CD4-positive, alpha-beta T cell treated with Interleukin-6 for 4 hours (primary cell): Measurements from ENCODE around the gene BTBD16.
A peak's percentile ranks its signal among the peaks of the same experiment; 100 is the strongest.

Experiments
- DNase-seq: peaks from one replicate; pipeline ENCODE4 v3.0.0-alpha.2; 2020; ENCODE audit warnings: mixed read lengths

Gene BTBD16

DNA sequence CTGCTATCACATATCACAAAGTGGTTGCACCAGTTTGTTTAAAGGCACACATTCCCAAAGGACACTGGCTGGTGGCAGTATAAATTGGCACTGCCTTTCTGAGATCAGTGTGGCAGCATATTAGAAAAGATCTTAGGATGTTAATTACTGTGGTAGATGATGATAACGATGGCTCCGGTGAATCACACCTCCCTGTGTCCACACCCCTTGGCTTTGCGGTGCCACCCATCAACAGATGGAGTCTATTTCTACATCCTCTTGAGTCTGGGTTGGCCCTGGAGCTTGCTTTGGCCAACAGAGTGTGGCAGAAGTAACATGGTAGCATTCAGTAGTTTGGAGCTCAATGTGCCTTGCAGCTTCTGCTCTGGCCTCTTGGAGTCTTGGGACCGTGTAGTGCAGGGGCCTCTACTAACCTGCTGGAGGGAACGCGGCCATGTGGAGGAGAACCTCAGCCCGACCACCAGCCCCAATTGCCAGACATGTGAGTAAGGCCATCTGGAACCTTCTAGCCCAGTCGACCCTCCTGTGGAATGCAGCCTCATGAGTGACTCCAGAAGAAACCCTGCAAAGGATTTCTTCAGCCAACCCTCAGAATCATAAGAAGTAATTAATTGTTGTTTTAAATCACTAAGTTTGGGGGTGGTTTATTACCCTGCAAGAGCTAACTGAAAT is 76.2 kb downstream of the BTBD16 start:
- DNase-seq = no peak

GRCh38 chr10:122348512-122348911 is 77.4 kb downstream of the BTBD16 start:
- no peak for DNase-seq

GRCh38 chr10:122348935-122349361 is 77.9 kb downstream of the BTBD16 start:
- no peak for DNase-seq

- DNase-seq = no peak
Measured at GRCh38 chr10:122349758-122350369, 78.8 kb downstream of the BTBD16 start.

- no peak for DNase-seq
Measured at GRCh38 chr10:122350893-122351292, 79.8 kb downstream of the BTBD16 start.

GRCh38 chr10:122352817-122353525 is 81.9 kb downstream of the BTBD16 start:
- DNase-seq = no peak

GRCh38 chr10:122354383-122354782 is 83.3 kb downstream of the BTBD16 start:
- no peak for DNase-seq

DNA sequence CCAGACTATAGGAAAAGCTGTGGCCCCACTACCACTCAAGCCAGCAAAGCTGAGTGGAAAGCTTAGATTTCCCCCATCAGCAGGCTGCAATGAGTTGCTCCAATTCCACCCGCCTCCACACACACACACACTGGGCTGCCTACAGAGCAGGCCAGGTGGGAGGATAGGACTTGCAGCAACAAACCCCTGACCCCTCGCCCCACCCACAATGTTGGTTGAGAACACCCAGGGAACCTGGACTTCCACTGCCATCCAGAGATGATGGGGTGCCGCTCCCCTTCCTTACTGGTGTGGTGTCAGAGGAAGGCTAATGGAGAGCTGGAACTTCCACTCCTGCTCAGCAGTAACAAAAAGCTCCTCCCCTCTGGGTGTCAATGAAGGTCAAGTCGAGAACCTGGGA is 86.6 kb downstream of the BTBD16 start:
- no peak for DNase-seq

GRCh38 chr10:122359621-122360020 is 88.5 kb downstream of the BTBD16 start:
- no peak for DNase-seq

DNA sequence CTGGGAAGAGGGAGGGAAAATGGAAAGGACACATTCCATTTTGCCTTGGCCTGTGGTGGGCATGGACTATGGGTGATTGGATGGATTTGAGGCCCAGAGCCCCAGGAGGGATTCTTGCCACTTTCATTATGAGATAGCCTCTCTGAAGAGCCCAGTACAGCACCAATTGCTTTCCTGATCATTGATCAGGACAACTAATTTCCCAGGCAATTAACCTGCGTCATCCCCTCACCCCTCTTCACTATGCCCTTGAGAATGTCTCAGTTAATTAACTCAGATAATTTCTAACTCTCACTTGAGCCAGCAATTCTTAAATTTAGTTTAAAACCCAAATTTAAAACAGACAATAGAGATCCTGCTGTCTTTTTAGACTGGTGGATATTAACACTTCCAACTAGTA is 90.0 kb downstream of the BTBD16 start:
- DNase-seq = no peak

- DNase-seq = no peak
Measured at GRCh38 chr10:122362031-122362592, 91.0 kb downstream of the BTBD16 start.

- no peak for DNase-seq
Measured at GRCh38 chr10:122362621-122363020, 91.5 kb downstream of the BTBD16 start.

GRCh38 chr10:122363311-122363710 is 92.2 kb downstream of the BTBD16 start:
- DNase-seq = no peak

DNA sequence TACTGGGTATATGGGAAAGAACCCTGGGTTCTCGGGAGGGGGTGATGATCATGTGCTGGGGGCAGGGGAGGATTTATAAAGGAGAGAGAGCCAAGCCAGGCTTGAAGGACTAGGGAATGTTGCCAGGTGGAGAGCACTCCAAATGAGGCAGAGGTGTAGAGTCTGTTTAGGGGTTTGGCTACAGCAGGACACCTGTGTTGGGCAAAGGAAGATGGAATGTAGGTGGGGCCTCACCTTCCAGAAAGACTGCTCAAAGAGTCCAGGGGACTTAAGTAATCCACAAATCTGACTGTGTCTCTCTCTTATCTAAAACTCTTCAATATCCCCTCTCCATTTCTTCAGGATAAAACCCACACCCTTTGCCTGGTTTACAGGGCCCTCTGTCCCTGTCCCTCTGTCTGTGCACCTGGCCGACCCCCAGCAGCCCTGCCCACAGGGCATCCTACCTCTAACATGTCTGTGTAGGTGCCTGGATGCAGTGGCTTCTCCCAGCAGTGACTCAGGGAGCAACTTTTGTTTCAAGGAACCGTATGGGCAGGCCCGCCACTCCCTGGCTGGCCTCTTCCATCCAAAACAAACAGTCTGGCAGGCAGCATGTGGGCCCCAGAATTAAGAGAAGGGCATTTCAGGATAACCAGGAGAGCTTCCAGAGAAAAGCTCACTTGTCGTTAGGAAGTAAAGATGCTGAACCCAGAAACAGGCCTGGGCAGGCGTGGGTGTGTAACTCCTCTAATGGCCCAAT is 92.8 kb downstream of the BTBD16 start:
- DNase-seq = no peak

GRCh38 chr10:122368502-122369254 is 97.6 kb downstream of the BTBD16 start:
- DNase-seq = no peak

- DNase-seq = no peak
Measured at GRCh38 chr10:122373108-122373507, 102.0 kb downstream of the BTBD16 start.

- no peak for DNase-seq
Measured at GRCh38 chr10:122373721-122374120, 102.6 kb downstream of the BTBD16 start.

GRCh38 chr10:122374237-122374858 is 103.3 kb downstream of the BTBD16 start, which contains the start of gene PLEKHA1:
TSS of gene PLEKHA1 (plus strand) at chr10:122374708. CDS start at chr10:122393201, 18,493 bp downstream.
- peak; percentile 95 for DNase-seq

- DNase-seq = peak; percentile 67
Measured at GRCh38 chr10:122374859-122375678, 104.0 kb downstream of the BTBD16 start.

DNA sequence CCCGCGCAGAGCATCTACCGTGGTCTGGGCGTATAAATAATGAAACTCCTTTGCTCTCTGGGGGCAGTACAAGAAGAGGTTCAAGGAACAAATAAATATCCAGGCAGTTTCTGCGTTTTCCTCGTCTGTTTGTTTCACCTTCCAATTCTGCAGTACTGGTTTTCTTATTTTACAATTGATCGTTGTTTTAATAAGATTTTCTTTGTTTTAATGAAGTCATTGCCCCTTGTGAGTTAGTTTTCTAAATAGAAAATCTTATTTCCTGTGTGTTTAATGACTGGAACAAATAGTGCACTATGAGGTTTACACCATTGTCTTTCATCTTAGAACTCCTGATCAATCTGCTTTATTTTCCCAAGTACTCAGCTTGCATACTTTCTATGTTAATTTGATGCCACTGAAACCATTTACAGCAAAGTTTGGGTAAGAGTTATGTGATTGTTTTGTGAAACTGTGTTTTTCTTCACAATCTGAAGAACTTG is 104.6 kb downstream of the BTBD16 start:
- no peak for DNase-seq
